Measurements from ENCODE around the gene TENT5C.

DNA sequence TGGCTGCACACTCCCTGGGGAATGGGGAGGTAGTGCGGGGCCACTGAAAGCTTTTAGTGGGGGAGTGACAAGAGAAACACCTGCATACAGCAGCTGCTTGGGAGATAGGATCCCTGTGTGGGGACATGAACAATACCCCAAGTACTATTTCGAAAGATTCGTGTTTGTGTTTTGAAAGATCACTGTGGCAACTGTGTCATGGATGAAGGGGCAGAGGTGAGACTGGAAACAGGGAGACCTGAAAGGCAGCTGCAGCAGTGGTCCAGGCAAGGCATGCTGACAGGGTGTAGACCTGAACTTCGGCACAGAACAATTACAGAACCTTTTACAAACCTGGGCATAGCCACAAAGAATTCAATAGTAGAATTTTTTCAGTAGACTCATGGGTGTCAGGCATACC is 32.9 kb downstream of the TENT5C start:
- TF ChIP-seq ZNF274 (IDR thresholded peaks at IDR 0.05; ENCODE audit: low read depth, low read length) (no peak), YY1 (IDR thresholded peaks at IDR 0.05; ENCODE audit: insufficient read depth, insufficient read length) (no peak)

Data from NT2/D1 (cell line).